HG03378 (cell line): ENCODE data around the gene RSAD1.

Experiments
- ATAC-seq: cut with Tn5 transposase; IDR thresholded peaks from one replicate; pipeline ENCODE4 v1.9.1; 2021; ENCODE audit warnings: mild to moderate bottlenecking, moderate library complexity; ENCODE audit not compliant: unreplicated experiment

Gene RSAD1

DNA sequence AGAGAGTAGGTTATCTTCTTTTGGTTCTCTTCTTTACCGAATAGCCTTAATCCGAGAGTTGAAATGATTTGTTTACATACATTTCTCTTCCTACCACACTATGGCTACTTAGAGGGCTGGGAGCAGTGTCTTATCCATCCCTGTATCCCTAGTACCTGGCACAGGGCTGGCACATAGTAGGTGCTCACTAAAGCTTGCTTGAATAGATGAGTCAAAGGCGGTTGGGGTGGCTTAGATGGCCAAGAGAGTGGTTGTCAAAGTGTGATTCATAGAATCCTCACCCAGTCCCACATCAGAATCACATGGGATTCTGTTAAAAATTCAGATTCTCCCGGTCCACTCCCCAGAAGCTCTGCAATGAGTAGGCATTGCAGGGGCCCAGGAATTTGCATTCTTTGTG lies 21.0 kb upstream of the RSAD1 start:
- no peak for ATAC-seq

DNA sequence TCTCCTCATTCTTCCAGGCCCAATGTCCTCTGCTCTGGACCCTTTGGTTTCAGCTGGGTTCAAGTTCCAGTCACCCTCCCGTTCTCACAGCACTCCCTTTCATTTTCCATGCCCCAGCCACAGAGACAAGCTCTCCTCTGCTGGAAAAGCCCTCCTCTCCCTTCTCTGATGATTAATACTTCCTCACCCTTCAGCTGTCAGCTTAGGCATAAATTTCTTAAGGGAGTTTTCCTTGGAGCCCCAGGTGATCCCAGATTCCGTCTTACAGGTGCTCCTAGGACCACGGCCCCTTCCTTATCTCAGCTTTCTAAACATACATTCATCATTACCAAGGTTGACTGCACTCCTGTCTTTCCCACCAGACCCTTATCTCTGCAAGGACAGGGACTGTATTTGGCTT lies 20.4 kb upstream of the RSAD1 start:
- no peak for ATAC-seq

GRCh38 chr17:50458701-50459676 lies 19.7 kb upstream of the RSAD1 start:
- ATAC-seq: no peak

- ATAC-seq: no peak
Measured at GRCh38 chr17:50459756-50460155, 18.9 kb upstream of the RSAD1 start.

DNA sequence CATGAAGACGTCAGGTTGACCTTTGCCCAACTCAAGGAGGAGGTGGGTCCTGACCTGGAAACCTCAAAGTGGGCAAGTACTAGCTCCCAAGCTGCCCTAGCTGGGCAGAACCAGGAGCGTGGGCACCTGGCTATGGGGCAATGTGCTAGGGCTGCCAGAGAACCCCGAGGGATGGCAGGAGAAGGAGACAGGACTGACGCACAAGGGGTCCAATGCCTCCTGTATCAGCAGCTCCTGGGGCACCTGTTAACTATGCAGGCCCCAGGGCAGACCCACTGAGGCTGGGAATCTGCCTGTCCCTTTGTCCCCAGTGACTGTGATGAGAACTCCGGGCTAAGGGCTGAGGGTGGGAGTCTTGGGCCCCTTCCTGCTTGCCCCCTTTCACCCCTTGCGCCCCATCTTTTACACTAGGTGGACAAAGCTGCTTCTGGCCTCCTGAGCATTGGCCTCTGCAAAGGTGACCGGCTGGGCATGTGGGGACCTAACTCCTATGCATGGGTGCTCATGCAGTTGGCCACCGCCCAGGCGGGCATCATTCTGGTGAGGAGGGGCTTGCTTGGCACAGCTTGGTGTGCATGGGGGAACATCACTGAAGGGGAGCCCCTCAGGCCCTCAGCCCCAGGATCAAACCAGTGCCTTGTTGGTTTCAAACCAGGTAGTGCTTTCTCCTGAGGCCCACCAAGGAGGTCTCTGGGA lies 17.7 kb upstream of the RSAD1 start:
- ATAC-seq: no peak

DNA sequence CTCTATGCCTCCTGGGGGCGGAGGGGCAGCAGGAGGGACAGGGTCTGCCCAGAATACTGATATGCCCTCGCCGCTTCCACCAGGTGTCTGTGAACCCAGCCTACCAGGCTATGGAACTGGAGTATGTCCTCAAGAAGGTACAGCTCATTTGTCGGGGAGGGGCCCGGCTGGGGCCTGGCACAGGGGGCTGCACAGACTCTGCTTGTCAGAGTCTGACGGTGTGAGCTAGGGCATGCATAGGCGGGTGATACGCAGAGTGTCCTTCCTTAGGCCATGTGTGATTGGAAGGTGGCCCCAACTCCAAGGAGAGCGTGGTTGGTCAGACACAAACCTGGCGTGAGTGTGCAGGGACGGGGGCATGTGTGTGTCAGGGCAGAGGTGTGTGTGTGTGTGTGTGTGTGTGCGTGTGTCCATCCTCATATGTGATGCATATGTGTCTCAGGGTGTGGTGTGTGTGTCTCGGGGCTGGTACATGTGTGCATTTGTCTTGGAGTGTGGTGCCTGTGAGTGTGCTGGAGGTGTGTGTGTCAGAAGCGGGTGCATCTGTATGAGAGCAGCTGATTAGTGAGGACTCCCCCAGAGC lies 17.0 kb upstream of the RSAD1 start:
- ATAC-seq: no peak

- no peak for ATAC-seq
Measured at GRCh38 chr17:50462446-50462845, 16.2 kb upstream of the RSAD1 start.

- no peak for ATAC-seq
Measured at GRCh38 chr17:50464121-50464520, 14.5 kb upstream of the RSAD1 start.

DNA sequence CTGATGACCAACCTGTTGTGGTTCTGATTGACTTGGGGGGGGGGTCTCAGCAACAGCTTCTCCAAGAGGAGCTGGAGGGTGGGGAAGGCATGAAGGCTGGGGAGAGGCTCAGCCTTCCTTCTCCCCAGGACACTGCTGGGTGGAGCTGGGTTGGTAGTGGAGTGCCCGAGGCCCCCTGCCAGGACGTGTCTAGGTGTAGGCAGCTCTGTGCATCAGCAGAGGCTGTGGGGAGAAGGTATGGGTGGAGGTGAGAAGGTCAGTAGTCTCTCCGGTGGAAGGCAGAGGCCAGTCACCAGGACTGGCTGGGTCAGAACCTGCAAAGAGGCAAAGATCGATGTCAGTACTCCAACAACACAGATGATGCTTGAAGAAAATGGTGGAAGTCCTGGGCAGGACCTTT lies 13.9 kb upstream of the RSAD1 start:
- no peak for ATAC-seq

- no peak for ATAC-seq
Measured at GRCh38 chr17:50465171-50465570, 13.5 kb upstream of the RSAD1 start.

DNA sequence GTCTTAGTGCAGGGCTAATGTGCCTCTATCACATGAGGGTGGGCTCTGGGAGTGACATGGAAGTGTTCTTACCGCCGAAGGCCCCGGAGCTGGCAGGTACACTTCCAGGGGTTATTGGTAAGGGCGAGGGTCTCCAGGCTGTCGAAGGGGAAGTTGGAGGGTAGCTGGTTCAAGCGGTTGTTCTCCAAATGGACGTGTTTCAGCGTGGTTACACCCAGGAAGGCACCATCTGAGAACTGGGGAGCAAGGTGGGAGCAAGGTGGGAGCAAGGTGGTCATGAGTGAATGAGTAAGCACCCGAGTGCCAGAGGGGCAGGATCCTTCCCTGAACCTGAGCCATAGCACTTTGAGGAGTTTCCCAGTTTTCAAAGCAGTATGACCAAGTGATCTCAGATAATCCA lies 13.0 kb upstream of the RSAD1 start:
- no peak for ATAC-seq

DNA sequence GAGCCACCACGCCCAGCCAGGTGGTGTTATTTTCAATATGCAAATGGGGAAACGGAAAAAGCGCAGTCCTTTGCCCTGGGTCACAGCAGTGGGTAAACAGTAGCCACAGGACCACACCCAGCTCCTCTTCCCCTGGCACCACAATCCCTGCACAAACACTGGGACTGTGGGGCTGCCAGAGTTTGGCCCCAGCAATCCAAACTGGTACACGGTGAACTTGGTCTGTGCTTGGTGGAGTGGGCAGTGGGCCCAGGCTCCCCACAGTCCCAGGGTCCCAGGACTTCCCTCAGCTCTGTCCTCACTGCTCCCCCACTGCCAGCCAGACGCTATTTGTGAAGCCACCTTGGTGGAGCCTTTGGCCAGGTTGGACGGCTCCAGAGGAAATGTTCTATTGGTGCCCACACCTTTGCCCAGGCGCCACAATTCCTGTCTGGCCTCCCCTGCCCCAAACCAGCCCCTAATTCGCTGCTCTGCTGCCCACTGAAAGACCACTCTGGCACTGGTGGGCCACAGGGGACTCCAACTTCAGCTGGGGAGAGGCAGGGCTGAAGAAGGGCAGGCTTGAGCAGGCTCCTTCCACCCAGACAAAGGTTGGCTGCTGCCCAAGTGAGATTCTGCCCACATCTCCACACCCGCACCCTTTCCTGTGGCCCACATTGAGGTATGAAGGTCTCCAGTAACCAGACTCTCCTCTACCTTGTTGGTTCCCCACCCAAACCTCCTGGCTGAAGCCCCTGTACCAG lies 12.1 kb upstream of the RSAD1 start:
- no peak for ATAC-seq

DNA sequence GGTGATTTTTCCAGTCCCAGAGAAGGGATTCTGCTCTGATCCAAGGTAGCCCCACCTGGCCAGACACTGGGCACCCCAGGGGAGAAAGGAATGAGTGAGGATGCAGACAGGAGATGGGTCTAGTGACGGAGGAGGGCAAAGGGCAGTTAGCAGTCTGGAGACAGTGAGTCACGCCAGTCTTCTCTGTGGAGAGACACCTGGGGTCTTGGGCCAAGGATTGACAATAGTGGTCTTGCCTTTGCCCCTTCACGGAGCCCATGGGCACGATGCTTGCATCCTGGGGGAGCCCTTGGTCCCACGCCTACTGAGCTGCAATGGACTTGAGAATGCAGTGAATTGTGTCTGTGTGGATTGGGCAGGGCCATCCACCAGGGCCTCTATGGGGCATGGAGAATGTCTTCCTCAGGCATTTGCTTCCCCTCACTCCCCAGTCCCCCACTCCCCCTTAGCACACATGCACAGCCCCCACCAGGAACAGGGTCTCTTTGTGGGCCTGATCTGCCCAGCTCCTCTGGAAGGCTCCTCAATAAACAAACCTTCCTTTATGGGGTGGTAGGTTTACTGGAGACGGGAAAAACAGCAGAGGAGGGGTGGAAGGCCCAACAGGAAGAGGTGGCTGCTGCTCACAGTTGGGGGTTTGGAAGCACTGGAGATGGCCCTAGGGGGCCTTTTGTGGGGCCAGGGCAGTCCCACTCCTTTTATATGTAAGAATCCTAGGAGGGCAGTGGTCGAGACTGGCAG lies 11.4 kb upstream of the RSAD1 start:
- ATAC-seq: no peak

- ATAC-seq: no peak
Measured at GRCh38 chr17:50467855-50468303, 10.8 kb upstream of the RSAD1 start.

DNA sequence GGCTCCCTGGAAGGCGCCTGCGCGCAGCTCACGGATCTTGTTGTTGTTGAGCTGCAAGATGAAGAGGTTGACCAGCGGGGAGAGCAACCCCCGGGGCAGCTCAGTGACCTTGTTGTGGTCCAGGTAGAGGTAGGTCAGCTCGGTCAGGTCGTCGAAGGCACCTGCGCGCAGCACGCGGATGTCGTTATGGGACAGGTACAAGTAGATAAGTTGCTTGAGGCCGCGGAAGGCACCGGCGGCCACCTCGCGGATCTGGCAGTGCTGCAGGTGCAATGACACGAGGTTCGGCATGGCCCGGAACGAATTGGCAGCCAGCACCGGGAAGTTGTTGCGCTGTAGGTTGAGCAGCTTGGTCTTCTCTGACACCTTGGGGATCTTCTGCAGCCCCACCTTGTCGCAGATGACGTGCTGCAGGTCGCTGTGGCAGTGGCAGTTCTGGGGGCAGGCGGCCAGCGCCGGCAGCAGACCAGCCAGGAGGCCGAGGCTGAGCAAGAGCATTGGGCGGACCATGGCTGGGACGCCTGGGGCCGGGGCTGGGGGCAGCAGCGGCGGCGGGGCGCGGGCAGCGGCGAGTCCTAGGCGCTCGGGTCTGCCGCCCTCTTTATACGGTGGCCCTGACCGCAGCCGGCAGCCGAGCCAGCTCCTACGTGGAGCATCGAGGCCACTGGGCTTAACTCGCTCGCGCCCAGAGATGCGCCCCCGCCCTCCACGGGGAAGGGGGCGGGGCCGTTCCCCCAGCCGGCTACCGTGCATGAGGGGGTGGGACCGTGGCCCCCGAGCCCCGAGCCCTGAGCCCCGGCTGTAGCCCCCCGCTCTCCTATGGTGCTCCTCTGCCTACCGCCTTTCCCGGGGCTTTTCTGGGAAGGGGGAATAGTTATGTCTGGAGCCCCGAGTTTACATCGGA lies 10.1 kb upstream of the RSAD1 start, which contains the start of gene CHAD:
Gene CHAD (minus strand): TSS at position 577 of the 904 bp plus-strand sequence. CDS start 67 bp downstream, at position 510.
- no peak for ATAC-seq

- no peak for ATAC-seq
Measured at GRCh38 chr17:50469208-50469605, 9.5 kb upstream of the RSAD1 start.

DNA sequence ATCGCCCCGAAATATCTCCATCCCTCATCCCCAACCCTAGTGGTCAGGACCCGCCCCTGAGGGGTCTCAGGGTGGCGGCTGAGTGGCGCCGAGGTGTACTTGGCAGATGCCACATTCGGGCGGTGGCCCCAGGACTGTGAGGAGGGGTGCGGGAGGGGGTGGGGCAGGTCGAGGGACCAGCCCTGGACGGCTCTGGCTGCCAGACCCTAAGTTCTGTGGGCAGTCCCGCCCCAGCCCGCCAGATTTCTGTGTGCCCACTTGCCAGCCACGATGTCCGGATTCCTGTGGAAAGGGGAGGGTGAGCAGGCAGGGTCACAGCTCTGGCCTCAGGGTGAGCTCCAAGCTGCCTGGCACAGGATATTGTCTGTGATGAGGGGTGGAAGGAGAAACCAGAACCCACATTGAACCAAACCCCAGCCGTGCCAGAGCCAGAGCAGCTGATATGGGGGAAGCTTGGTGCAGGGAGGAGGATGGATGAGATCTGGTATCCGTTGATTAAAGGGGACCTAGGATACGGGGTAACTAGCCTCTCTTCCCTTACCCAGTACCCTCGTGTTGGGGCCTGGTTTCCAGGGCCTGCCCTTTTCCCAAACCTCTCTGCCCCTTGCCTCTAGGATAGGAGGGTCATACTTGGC lies 8.9 kb upstream of the RSAD1 start:
- no peak for ATAC-seq

- no peak for ATAC-seq
Measured at GRCh38 chr17:50470426-50470825, 8.2 kb upstream of the RSAD1 start.
